Hippocampal formation (tissue), 2 donors: ENCODE results near the gene ADAMTS8.
A peak's percentile ranks its signal among the peaks of the same experiment; 100 is the strongest.

Experiments
- DNase-seq, 2 donors: peaks; one replicate each; lab custom pipeline; 2025; lab: John Stamatoyannopoulos, UW

ADAMTS8 gene

GRCh38 chr11:130462101-130462885, 33.9 kb upstream of the ADAMTS8 start:
- no peak for DNase-seq

DNA sequence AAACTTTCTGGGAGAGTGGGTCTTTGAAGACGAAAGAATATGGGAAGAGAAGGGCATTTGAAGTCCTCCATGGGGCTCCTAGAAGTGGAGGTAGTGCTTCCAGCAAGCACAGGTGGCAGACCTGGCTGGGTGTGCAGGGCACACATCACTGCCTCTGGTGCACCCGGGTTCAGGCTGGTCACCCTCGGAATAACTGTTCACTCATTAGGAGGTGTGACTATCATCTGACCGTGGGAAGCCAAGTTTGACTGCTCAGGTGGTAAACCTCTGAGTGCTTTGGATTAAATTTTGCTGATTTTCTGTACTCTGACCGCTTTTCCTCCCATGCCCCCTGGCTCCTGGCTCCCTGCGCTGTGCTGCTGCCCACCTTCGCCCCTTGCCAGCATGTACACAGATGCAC, 31.1 kb upstream of the ADAMTS8 start:
- DNase-seq = no peak

DNA sequence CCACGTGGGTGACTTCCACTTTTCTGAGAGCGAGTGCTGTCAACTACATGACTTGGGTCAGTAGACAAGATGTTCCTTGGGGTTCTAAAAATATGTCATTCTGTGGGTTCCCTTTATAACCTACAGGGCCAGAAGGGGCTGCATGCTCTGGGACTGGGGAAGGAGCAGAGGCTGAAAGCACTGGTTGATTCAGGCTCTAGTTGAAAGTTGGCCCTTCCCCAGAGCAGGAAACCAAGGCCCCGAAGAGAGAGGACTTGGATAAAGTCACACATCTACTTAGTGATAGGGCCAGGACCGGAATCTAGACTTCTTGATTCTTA, 30.0 kb upstream of the ADAMTS8 start:
- no peak for DNase-seq

DNA sequence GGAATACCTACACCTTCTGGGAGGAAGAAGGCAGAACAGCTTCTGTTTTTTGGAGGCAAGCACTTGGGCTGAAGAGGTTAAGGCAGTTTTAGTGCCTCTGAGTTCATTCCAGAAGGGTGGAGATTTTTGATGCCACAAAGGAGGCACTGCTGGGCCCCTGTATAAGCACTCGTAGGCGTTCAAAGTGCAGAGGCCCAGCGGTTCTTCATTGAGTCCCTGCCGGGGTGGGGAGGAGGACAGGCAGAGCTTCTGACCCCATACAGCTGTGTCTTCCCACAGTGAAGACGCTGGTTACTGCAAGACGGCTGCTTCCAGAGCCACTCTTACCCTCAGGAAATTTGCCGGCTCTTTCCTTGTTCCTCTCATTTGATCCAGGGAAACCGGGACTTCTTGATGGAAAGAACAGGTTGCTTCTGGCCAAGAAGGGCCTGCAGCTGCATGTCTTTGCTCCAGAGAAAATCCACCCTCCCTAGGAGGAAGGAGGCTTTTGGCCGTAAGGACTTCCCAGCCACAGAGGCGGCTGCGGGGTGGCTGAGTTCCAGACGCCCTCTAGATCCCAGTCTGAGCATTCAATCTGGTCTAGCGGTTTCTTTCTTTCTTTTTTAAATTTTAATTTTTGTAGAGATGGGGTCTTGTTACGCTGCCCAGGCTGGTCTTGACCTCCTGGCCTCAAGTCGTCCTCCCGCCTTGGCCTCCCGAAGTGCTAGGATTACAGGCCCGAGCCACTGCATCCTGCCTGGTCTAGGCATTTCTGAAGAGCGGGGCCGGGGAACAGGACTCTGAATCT, 29.4 kb upstream of the ADAMTS8 start:
- no peak for DNase-seq

GRCh38 chr11:130456286-130456685, 27.9 kb upstream of the ADAMTS8 start:
- no peak for DNase-seq

- DNase-seq = no peak
Observed at GRCh38 chr11:130455483-130456127, 27.2 kb upstream of the ADAMTS8 start.

GRCh38 chr11:130454491-130455252, 26.3 kb upstream of the ADAMTS8 start:
- DNase-seq = no peak

- no peak for DNase-seq
Observed at GRCh38 chr11:130452940-130453339, 24.5 kb upstream of the ADAMTS8 start.

DNA sequence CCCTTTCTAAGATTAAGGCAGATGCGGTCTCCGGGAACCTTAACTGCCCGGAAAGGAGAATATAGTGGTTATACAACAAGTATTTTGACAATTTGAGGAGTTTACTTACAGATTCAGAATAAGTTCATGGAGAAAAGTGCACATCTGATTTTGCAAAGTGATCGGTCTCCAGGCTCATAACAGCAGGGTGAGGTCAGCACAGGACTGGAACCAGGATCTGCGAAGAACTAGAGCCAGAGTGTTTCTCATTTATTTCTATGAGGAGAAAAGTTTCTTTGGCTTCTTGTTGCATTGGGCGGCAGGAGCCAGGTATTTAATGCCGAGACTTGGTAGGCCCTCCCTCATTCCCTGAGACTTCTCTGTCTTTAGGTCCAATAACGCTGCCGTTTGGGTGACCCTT, 23.8 kb upstream of the ADAMTS8 start:
- no peak for DNase-seq

GRCh38 chr11:130451231-130452019, 23.0 kb upstream of the ADAMTS8 start:
- no peak for DNase-seq

DNA sequence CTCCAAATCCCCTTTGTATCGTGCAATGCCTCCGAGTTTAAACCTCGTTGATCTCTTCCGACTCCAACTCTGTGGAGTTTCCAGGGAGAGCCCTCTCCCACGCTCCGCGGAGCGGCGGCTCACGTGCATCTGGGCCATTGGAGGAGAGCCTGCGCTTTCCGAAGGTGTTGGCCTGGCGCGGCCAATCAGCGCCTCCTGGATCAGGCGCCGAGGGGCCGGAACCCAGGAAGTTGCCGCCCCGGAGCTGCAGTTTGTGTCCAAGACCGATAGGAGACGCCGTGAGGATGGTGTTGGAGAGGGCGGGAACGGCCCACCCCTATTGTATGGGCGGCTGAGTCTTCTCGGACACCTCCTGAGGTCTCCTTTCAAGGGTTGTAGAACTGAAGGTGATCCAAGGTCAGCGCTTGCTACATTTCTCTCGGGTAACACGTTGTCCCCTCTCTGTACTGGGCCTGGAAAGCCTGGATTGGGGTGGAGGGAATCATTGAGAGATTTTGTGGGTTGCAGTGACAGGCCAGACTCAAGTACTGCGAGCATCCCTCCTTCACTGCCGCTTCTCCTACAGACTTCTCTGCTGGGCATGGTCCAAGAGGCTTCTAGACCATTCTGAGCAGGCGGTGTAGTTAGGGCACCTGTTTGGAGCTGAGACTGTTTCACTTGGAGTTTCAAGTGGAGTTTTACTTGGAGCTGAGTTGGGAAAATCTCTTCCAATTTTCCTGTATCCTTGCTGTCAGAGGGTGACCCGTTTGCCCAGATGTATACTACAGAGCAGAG, 21.8 kb upstream of the ADAMTS8 start:
- DNase-seq = no peak

- DNase-seq = no peak
Observed at GRCh38 chr11:130449310-130449990, 21.0 kb upstream of the ADAMTS8 start.

GRCh38 chr11:130448416-130449309, 20.3 kb upstream of the ADAMTS8 start, which contains the start of gene ADAMTS15:
Gene ADAMTS15, plus strand, starts transcription at chr11:130448645. Its CDS starts 329 bp downstream, at chr11:130448974.
- peak in 1 of 2 donors; percentile 40 for DNase-seq

DNA sequence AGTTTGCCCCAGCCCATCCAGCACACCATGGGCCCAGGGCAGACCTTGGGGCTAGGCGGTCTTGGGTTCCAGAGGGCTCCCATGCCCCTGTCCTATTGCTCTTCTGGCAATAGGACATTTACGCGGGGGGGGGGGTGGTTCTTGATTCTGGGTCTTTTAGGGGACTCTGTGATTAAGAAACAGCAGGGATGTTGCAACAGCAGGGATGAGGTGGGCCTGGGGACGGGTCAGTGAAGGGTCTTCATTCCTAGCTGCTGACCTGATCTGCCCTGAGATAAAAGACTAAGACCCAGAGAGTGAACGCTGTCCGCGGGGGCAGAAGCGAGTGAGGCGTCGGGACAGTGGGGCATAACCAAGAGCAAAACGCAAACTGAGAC, 19.6 kb upstream of the ADAMTS8 start:
- no peak for DNase-seq

- DNase-seq = no peak
Observed at GRCh38 chr11:130445788-130446187, 17.4 kb upstream of the ADAMTS8 start.

- no peak for DNase-seq
Observed at GRCh38 chr11:130442737-130443136, 14.3 kb upstream of the ADAMTS8 start.

GRCh38 chr11:130441719-130442118, 13.3 kb upstream of the ADAMTS8 start:
- DNase-seq = no peak

DNA sequence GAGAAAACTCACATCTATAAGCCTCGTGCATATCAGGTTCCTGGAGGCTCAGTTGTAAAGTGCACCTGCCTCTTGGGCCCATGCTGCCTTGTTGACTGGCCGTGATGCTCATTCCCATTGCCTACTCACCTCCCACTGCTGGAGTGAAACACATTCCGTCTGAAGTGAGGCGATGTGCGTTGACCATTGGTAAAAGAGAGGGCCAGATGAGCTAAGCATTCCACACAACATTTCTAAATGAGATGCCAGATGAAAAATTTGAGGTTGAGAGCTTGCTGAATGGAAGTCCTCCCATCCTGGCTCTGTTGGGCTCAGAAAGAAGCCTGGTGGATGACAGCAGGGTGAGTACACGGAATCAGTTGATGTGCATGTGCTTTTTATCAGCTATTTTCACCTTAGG, 11.5 kb upstream of the ADAMTS8 start:
- DNase-seq = no peak

DNA sequence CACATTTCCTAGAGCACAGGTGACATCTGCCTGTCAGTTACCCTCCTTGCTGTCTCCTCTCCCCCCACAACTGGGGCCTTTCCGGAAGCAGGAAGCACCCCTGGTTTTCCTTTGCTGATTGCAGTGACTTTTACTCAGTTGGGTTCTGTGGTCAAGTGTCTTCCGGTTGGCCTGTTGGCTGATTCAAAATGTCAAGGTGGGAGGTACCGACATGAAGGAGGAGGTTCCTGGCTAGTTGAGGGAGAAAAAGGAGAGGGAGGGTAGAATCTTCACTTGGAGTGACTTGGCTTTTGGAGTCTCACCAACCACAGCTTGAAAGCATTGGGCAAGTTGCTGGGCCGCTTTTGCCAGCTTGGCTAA, 10.7 kb upstream of the ADAMTS8 start:
- DNase-seq = no peak
